ENCODE measurements around the gene CHMP1B. TPM values are rescaled to one million over a fixed set of nuclear protein-coding genes. Genes with fewer than 3 reads are reported as not detected.

Gene CHMP1B
- total and polyA plus RNA-seq, 9 of the 15 experiments (the other 6 are each of a cell fraction or from before 2014, with no cell fraction given), result 12.3 to 29.9 (median 19.0) TPM

- DNase-seq (ENCODE audit: extremely low read depth in 1 of 4, low spot score in 3 of 4), result no peak
- TF ChIP-seq HLTF (IDR thresholded peaks at IDR 0.05), result no peak
- no peak overlapping the region for H2AFZ ChIP-seq (ENCODE audit: low read depth, low read length)
- intact Hi-C loops (cut with micrococcal nuclease) (no loop called here), in situ Hi-C loops (cut with MboI) (no loop called here)
- H3K4me2 ChIP-seq (ENCODE audit: insufficient read depth, low read length), result no peak overlapping the region
- H3K9ac ChIP-seq (ENCODE audit: insufficient read depth in 1 of 2, low read depth in 2 of 2, low read length in 2 of 2), result peak overlapping the region in 1 of 2 experiments; percentile 0; a peak in 1 of 4 replicates
- WGBS (ENCODE audit: insufficient coverage, low coverage, missing lambda C conversion rate), result 12% methylated on average over 9 of the region's 10 CpGs
- H3K9me3 ChIP-seq (replicated peaks; ENCODE audit: control insufficient read depth, insufficient read depth, low read depth, low read length), result no peaks in the 10 kb centered on the region
- CTCF ChIA-PET (ENCODE audit: low intra/inter-chr PET ratio), result no interaction called here
- H3K36me3 ChIP-seq (ENCODE audit: control insufficient read depth, insufficient read depth, low read length), result no peaks in the 10 kb centered on the region
- peaks cover 2 to 4% of the 10 kb centered on the region in 2 experiments; a peak in 2 of 5 replicates for H3K27me3 ChIP-seq (ENCODE audit: control insufficient read depth in 2 of 2, insufficient read depth in 2 of 2, low read length in 2 of 2)
- POLR2A ChIA-PET, result interaction anchor here (1.2 to 1.4 kb wide), 2 partner anchors 12 to 14 kb away, joined by 3 read pairs; no protein-coding TSS in a partner anchor
- no peak for FAIRE-seq
- no peaks in the 10 kb centered on the region for H4K20me1 ChIP-seq (replicated peaks; ENCODE audit: control insufficient read depth, insufficient read depth, low read length)
- no peaks in the 10 kb centered on the region for H3K9me1 ChIP-seq (ENCODE audit: control insufficient read depth, insufficient read depth, low read length)
- H3K27ac ChIP-seq (ENCODE audit: extremely low read depth, low read depth, low read length), result no peak overlapping the region
- H3K4me1 ChIP-seq (replicated peaks in 1 of 2; ENCODE audit: control insufficient read depth in 2 of 2, insufficient read depth in 2 of 2, low read length in 2 of 2), result peaks cover 0 to 10% of the 10 kb centered on the region in 2 experiments; a peak in 3 of 5 replicates
- no peaks in the 10 kb centered on the region for H3K79me2 ChIP-seq (ENCODE audit: control insufficient read depth, insufficient read depth, low read length)
- H3K4me3 ChIP-seq, result no peak overlapping the region
- BruUV-seq (replicated peaks), result no TSS peak
- ATAC-seq, result peak; percentile 59
Observed at GRCh38 chr18:11866329-11866728, 15.1 kb downstream of the CHMP1B start.

- peak; percentile 52 for ATAC-seq
- CTCF ChIA-PET (ENCODE audit: low intra/inter-chr PET ratio), result no interaction called here
- no peak for TF ChIP-seq GTF2F1 (IDR thresholded peaks at IDR 0.05; ENCODE audit: low read depth, low read length)
- TF ChIP-seq ZFP1 (CRISPR knock-in tag; IDR thresholded peaks at IDR 0.05), result no peak
- peak; percentile 31 for TF ChIP-seq CBFA2T3 (IDR thresholded peaks at IDR 0.05)
- TF ChIP-seq, protein P1, sequence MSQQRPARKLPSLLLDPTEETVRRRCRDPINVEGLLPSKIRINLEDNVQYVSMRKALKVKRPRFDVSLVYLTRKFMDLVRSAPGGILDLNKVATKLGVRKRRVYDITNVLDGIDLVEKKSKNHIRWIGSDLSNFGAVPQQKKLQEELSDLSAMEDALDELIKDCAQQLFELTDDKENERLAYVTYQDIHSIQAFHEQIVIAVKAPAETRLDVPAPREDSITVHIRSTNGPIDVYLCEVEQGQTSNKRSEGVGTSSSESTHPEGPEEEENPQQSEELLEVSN (IDR thresholded peaks at IDR 0.05; ENCODE audit: borderline replicate concordance in 1 of 2, extremely low read depth in 1 of 2, insufficient read depth in 1 of 2, insufficient read length in 1 of 2, low read depth in 1 of 2, low read length in 1 of 2, poor library complexity in 1 of 2, severe bottlenecking in 1 of 2), result no peak
- TF ChIP-seq MYC (IDR thresholded peaks at IDR 0.05; ENCODE audit: low read depth, low read length), result no peak
- no peak for TF ChIP-seq MYC (CRISPR knock-in tag; IDR thresholded peaks at IDR 0.05; ENCODE audit: borderline replicate concordance, low read depth)
- no peak for TF ChIP-seq MCM2 (IDR thresholded peaks at IDR 0.05; ENCODE audit: low read depth)
- TF ChIP-seq UBTF (IDR thresholded peaks at IDR 0.05; ENCODE audit: borderline replicate concordance in 1 of 2, low read depth in 2 of 2, low read length in 2 of 2), result no peak
- TF ChIP-seq ZKSCAN1 (IDR thresholded peaks at IDR 0.05; ENCODE audit: low read depth, low read length), result peak; percentile 82; the same call in 1 of the 2 replicates
- TF ChIP-seq NR2C2 (CRISPR knock-in tag; IDR thresholded peaks at IDR 0.05), result no peak
- no peak for TF ChIP-seq NR2C2 (tag; IDR thresholded peaks at IDR 0.05)
- no peak for TF ChIP-seq ZNF140 (CRISPR knock-in tag; IDR thresholded peaks at IDR 0.05)
- TF ChIP-seq STAT5A (IDR thresholded peaks at IDR 0.05; ENCODE audit: borderline replicate concordance, low read length), result no peak
Observed at GRCh38 chr18:11866764-11867163, 15.6 kb downstream of the CHMP1B start.

More at GRCh38 chr18:11866764-11867163, 15.6 kb downstream of the CHMP1B start:
- no peak overlapping the region for H3K4me3 ChIP-seq
- no peaks in the 10 kb centered on the region for H3K79me2 ChIP-seq (ENCODE audit: control insufficient read depth, insufficient read depth, low read length)
- no peaks in the 10 kb centered on the region for H3K9me3 ChIP-seq (replicated peaks; ENCODE audit: control insufficient read depth, insufficient read depth, low read depth, low read length)
- FAIRE-seq (peak; percentile 37), DNase-seq (ENCODE audit: extremely low read depth in 1 of 4, low spot score in 3 of 4) (peak in 1 of 4 experiments; percentile 38)
- no peak overlapping the region for H3K4me2 ChIP-seq (ENCODE audit: insufficient read depth, low read length)
- peak overlapping the region in 1 of 2 experiments; percentile 0; a peak in 1 of 4 replicates for H3K9ac ChIP-seq (ENCODE audit: insufficient read depth in 1 of 2, low read depth in 2 of 2, low read length in 2 of 2)
- WGBS (ENCODE audit: insufficient coverage, low coverage, missing lambda C conversion rate), result 2% methylated on average over 5 of the region's 5 CpGs
- POLR2A ChIA-PET, result interaction anchor here (0.6 to 1.2 kb wide), 3 partner anchors 9 to 15 kb away, joined by 3 read pairs; no protein-coding TSS in a partner anchor
- in situ Hi-C loops (cut with MboI), result no loop called here
- intact Hi-C loops (cut with micrococcal nuclease), result no loop called here
- H4K20me1 ChIP-seq (replicated peaks; ENCODE audit: control insufficient read depth, insufficient read depth, low read length), result no peaks in the 10 kb centered on the region
- no peak overlapping the region for H3K27ac ChIP-seq (ENCODE audit: extremely low read depth, low read depth, low read length)
- peaks cover 0 to 6% of the 10 kb centered on the region in 2 experiments; a peak in 3 of 5 replicates for H3K4me1 ChIP-seq (replicated peaks in 1 of 2; ENCODE audit: control insufficient read depth in 2 of 2, insufficient read depth in 2 of 2, low read length in 2 of 2)
- H3K9me1 ChIP-seq (ENCODE audit: control insufficient read depth, insufficient read depth, low read length), result no peaks in the 10 kb centered on the region
- no TSS peak for BruUV-seq (replicated peaks)
- H2AFZ ChIP-seq (ENCODE audit: low read depth, low read length), result no peak overlapping the region
- H3K36me3 ChIP-seq (ENCODE audit: control insufficient read depth, insufficient read depth, low read length), result no peaks in the 10 kb centered on the region
- peaks cover 2 to 4% of the 10 kb centered on the region in 2 experiments; a peak in 2 of 5 replicates for H3K27me3 ChIP-seq (ENCODE audit: control insufficient read depth in 2 of 2, insufficient read depth in 2 of 2, low read length in 2 of 2)
